H1 (cell line): Measurements from ENCODE around the gene METRN. TPM values are rescaled to one million over a fixed set of nuclear protein-coding genes. Genes with fewer than 3 reads are reported as not detected.

ENCODE experiments used
- ASH2L ChIP-seq: fragments of 200-600, 300-600 bp; sonication (generic); IDR thresholded peaks from one replicate; pipeline ENCODE4 v1.7.1; 2017; ENCODE audit warnings: low read length
- CREB1 ChIP-seq: IDR thresholded peaks from 2 replicates; pipeline ENCODE4 v1.6.1; 2012; ENCODE audit warnings: inconsistent platforms
- FOSL1 ChIP-seq: IDR thresholded peaks from 2 replicates; pipeline ENCODE4 v1.6.1; 2011; ENCODE audit warnings: mild to moderate bottlenecking, low read depth, low read length, moderate library complexity; ENCODE audit not compliant: insufficient read depth
- HDAC6 ChIP-seq: IDR thresholded peaks from one replicate; pipeline ENCODE4 v1.7.1; 2012; ENCODE audit warnings: low read depth, mild to moderate bottlenecking, inconsistent platforms, low read length, moderate library complexity
- KDM1A ChIP-seq: fragments of 200-600, 300-600 bp; sonication (generic); IDR thresholded peaks from 2 replicates; pipeline ENCODE4 v1.7.1; 2016; ENCODE audit warnings: mild to moderate bottlenecking, low read length, borderline replicate concordance
- KDM4A ChIP-seq: IDR thresholded peaks from one replicate; pipeline ENCODE4 v1.7.1; 2012; ENCODE audit warnings: low read depth, mild to moderate bottlenecking, moderate library complexity, low read length, inconsistent platforms; ENCODE audit not compliant: severe bottlenecking
- MAFK ChIP-seq: IDR thresholded peaks from 2 replicates; pipeline ENCODE4 v1.6.1; 2012; ENCODE audit warnings: low read depth, mild to moderate bottlenecking, improper control_type of control experiment, low read length
- NANOG ChIP-seq: IDR thresholded peaks from 2 replicates; pipeline ENCODE4 v1.6.1; 2011; ENCODE audit warnings: low read length, low read depth, mild to moderate bottlenecking, inconsistent platforms; ENCODE audit not compliant: insufficient read depth, poor library complexity, severe bottlenecking
- PHF8 ChIP-seq: fragments of 200-600 bp; sonication (generic); conservative IDR thresholded peaks from 2 replicates; pipeline ENCODE4 v1.7.1; 2012; ENCODE audit warnings: low read depth, mild to moderate bottlenecking, inconsistent platforms, low read length, moderate library complexity
- RBBP5 ChIP-seq: IDR thresholded peaks from 2 replicates; pipeline ENCODE4 v1.7.1; 2012; ENCODE audit warnings: low read depth, mild to moderate bottlenecking, inconsistent platforms, low read length, moderate library complexity, borderline replicate concordance
- SP4 ChIP-seq: IDR thresholded peaks from 2 replicates; pipeline ENCODE4 v1.6.1; 2012; ENCODE audit warnings: low read length, inconsistent platforms
- SRF ChIP-seq: IDR thresholded peaks from 2 replicates; pipeline ENCODE4 v1.6.1; 2011; ENCODE audit warnings: mild to moderate bottlenecking, low read depth, low read length, moderate library complexity
- TAF1 ChIP-seq: IDR thresholded peaks from 2 replicates; pipeline ENCODE4 v1.6.1; 2011; ENCODE audit warnings: mild to moderate bottlenecking, low read depth, low read length
- TCF12 ChIP-seq: IDR thresholded peaks from 2 replicates; pipeline ENCODE4 v1.6.1; 2011; ENCODE audit warnings: low read depth, mild to moderate bottlenecking, low read length
- YY1 ChIP-seq: IDR thresholded peaks from 2 replicates; pipeline ENCODE4 v1.6.1; 2011; ENCODE audit warnings: low read depth, mild to moderate bottlenecking, low read length
- polyA plus RNA-seq, 7 experiments: library from polyadenylated mRNA; depleted of rRNA in 3 of 7; stranded (reverse) in 5 of 7; unstranded in 2 of 7; fragments of >200 nt in 5 of 7; fragments of 200-250 nt in 2 of 7; gene quantifications; 1 replicate in 5 of 7; 2 replicates in 1 of 7; 4 replicates in 1 of 7; pipeline versions ENCODE4 v1.2.1 to v1.2.3, GENCODE V29; 2011 to 2013; ENCODE audit warnings: missing spikeins in 2 of 7, mixed read lengths in 2 of 7
- total RNA-seq: library from RNA; stranded (reverse); fragmentation: NEBNext Ultra II Directional; extraction: Animal tissue kit (Norgen Biotek cat#: 25700); gene quantifications from 2 replicates; pipeline ENCODE4 v1.2.1, GENCODE V29; 2021
- TF ChIP-seq, protein P1 (sequence below): IDR thresholded peaks from 2 replicates; pipeline ENCODE4 v1.6.1; 2011; ENCODE audit warnings: low read length, improper control_type of control experiment
- TF ChIP-seq, protein P2 (sequence below): IDR thresholded peaks from 2 replicates; pipeline ENCODE4 v1.6.1; 2012; ENCODE audit warnings: inconsistent platforms
- TF ChIP-seq, protein P3 (sequence below): IDR thresholded peaks from 2 replicates; pipeline ENCODE4 v1.6.1; 2012; ENCODE audit warnings: inconsistent platforms

METRN gene
- total and polyA plus RNA-seq, 2 of the 8 experiments (the other 6 are each of a cell fraction or from before 2014, with no cell fraction given) = 18.7 to 25.8 TPM

GRCh38 chr16:695355-696089, 19.4 kb upstream of the METRN start (continued):
- TF ChIP-seq NANOG (no peak), SP4 (no peak), FOSL1 (no peak), CREB1 (peak; percentile 66), HDAC6 (no peak), MAFK (no peak), TCF12 (no peak), KDM1A (no peak), PHF8 (no peak; the same call in 1 of the 2 replicates), SRF (no peak), ASH2L (peak; percentile 41), KDM4A (peak; percentile 94), TAF1 (0 out of 2 replicates have a peak, but pooled peaks have one; percentile 20), YY1 (peak; percentile 78), RBBP5 (peak; percentile 86)
- TF ChIP-seq, protein P1, sequence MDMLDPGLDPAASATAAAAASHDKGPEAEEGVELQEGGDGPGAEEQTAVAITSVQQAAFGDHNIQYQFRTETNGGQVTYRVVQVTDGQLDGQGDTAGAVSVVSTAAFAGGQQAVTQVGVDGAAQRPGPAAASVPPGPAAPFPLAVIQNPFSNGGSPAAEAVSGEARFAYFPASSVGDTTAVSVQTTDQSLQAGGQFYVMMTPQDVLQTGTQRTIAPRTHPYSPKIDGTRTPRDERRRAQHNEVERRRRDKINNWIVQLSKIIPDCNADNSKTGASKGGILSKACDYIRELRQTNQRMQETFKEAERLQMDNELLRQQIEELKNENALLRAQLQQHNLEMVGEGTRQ = peak; percentile 57
- TF ChIP-seq, protein P2, sequence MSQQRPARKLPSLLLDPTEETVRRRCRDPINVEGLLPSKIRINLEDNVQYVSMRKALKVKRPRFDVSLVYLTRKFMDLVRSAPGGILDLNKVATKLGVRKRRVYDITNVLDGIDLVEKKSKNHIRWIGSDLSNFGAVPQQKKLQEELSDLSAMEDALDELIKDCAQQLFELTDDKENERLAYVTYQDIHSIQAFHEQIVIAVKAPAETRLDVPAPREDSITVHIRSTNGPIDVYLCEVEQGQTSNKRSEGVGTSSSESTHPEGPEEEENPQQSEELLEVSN = peak; percentile 92
- TF ChIP-seq, protein P3, sequence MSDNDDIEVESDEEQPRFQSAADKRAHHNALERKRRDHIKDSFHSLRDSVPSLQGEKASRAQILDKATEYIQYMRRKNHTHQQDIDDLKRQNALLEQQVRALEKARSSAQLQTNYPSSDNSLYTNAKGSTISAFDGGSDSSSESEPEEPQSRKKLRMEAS = peak; percentile 96
